ENCODE data around the gene TMEM151A.

Gene TMEM151A

GRCh38 chr11:66282468-66283455 is 8.9 kb upstream of the TMEM151A start:
- in situ Hi-C loops (cut with MboI; ENCODE audit: low sequenced_read_pairs): no loop called here

GRCh38 chr11:66283461-66284105 is 8.1 kb upstream of the TMEM151A start:
- in situ Hi-C loops (cut with MboI; ENCODE audit: low sequenced_read_pairs): no loop called here

- in situ Hi-C loops (cut with MboI; ENCODE audit: low sequenced_read_pairs): no loop called here
These were observed 7.1 kb upstream of the TMEM151A start for GRCh38 chr11:66284526-66285078.

GRCh38 chr11:66285250-66285947 is 6.3 kb upstream of the TMEM151A start:
- in situ Hi-C loops (cut with MboI; ENCODE audit: low sequenced_read_pairs): no loop called here

- in situ Hi-C loops (cut with MboI; ENCODE audit: low sequenced_read_pairs): no loop called here
These were observed 5.0 kb upstream of the TMEM151A start for GRCh38 chr11:66286699-66287098.

- in situ Hi-C loops (cut with MboI; ENCODE audit: low sequenced_read_pairs): no loop called here
These were observed 4.3 kb upstream of the TMEM151A start for GRCh38 chr11:66287211-66287888.

- in situ Hi-C loops (cut with MboI; ENCODE audit: low sequenced_read_pairs): no loop called here
These were observed 3.6 kb upstream of the TMEM151A start for GRCh38 chr11:66287889-66288670.

- in situ Hi-C loops (cut with MboI; ENCODE audit: low sequenced_read_pairs): no loop called here
These were observed 2.8 kb upstream of the TMEM151A start, which contains the start of gene YIF1A for GRCh38 chr11:66288671-66289547. YIF1A (minus strand) TSS chr11:66289143; CDS start chr11:66288985, 158 bp downstream.

- in situ Hi-C loops (cut with MboI; ENCODE audit: low sequenced_read_pairs): no loop called here
These were observed 2.0 kb upstream of the TMEM151A start for GRCh38 chr11:66289548-66290329.

GRCh38 chr11:66290330-66290621 is 1.4 kb upstream of the TMEM151A start:
- in situ Hi-C loops (cut with MboI; ENCODE audit: low sequenced_read_pairs): no loop called here

GRCh38 chr11:66291303-66291705 is 390 bp upstream of the TMEM151A start:
- in situ Hi-C loops (cut with MboI; ENCODE audit: low sequenced_read_pairs): no loop called here

GRCh38 chr11:66292543-66293332 is 1.0 kb downstream of the TMEM151A start:
- in situ Hi-C loops (cut with MboI; ENCODE audit: low sequenced_read_pairs): no loop called here

GRCh38 chr11:66293352-66293751 is 1.7 kb downstream of the TMEM151A start:
- in situ Hi-C loops (cut with MboI; ENCODE audit: low sequenced_read_pairs): no loop called here

GRCh38 chr11:66293777-66294625 is 2.3 kb downstream of the TMEM151A start:
- in situ Hi-C loops (cut with MboI; ENCODE audit: low sequenced_read_pairs): no loop called here

GRCh38 chr11:66294626-66295620 is 3.2 kb downstream of the TMEM151A start:
- in situ Hi-C loops (cut with MboI; ENCODE audit: low sequenced_read_pairs): no loop called here

Data from hTERT RPE-1 (cell line).